Central memory CD8-positive, alpha-beta T cell (primary cell): ENCODE data around the gene ABCB8.
"Not testable (repeated sequence)": the region's sequence is repeated elsewhere in the genome, so short reads cannot be mapped to it uniquely, and the experiment has no call there.

Experiments used
- ATAC-seq: fragments of 150-1000 bp; cut with Tn5 transposase; replicated peaks from 2 replicates; pipeline ENCODE4 v1.10.0; 2022; ENCODE audit warnings: mild to moderate bottlenecking, moderate FRiP score, moderate number of reproducible peaks; ENCODE audit not compliant: poor library complexity, severe bottlenecking; ENCODE audit errors: extremely low read depth
- DNase-seq, 2 donors: peaks; one replicate each; pipeline ENCODE4 v3.0.0; 2021; ENCODE audit warnings: low spot score in 2 of 2
- H3K27ac Mint-ChIP-seq: one replicate; pipeline ENCODE4 v1.8.0; 2022; ENCODE audit warnings: low read depth, mild to moderate bottlenecking, moderate library complexity, mixed read lengths
- H3K27me3 Mint-ChIP-seq: one replicate; pipeline ENCODE4 v1.8.0; 2022; ENCODE audit warnings: mixed read lengths
- H3K36me3 Mint-ChIP-seq: one replicate; pipeline ENCODE4 v1.8.0; 2022; ENCODE audit warnings: mild to moderate bottlenecking, moderate library complexity, mixed read lengths; ENCODE audit not compliant: insufficient read depth
- H3K4me1 Mint-ChIP-seq: one replicate; pipeline ENCODE4 v1.8.0; 2022; ENCODE audit warnings: mixed read lengths
- H3K4me3 Mint-ChIP-seq: one replicate; pipeline ENCODE4 v1.8.0; 2022; ENCODE audit warnings: mild to moderate bottlenecking, moderate library complexity, mixed read lengths
- H3K9me3 Mint-ChIP-seq: one replicate; pipeline ENCODE4 v1.8.0; 2022; ENCODE audit warnings: mixed read lengths

The ABCB8 gene

DNA sequence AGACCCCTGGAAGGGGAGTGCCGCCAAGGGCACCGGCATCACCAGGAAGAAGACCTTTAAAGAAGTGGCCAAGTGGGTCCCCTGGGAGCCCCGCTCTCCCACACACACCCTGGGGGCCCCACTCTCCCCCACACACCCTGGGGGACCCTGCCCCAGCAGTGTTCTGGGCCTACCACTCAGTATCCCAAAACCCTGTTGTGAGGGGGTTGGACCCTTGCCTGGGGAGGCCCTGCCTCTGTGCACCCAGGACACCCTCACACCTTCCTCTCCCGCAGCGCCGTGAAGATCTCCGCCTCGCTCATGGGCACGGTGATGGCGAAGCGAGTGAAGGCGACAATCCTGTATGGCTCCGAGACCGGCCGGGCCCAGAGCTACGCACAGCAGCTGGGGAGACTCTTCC lies 26.7 kb upstream of the ABCB8 start:
- H3K27ac Mint-ChIP-seq: no peak overlapping the region
- peaks cover 23% of the 10 kb centered on the region for H3K4me1 Mint-ChIP-seq
- H3K4me3 Mint-ChIP-seq: no peak overlapping the region
- peaks cover 9% of the 10 kb centered on the region for H3K27me3 Mint-ChIP-seq
- H3K36me3 Mint-ChIP-seq: peaks cover 7% of the 10 kb centered on the region
- DNase-seq: no peak
- no peak for ATAC-seq
- no peaks in the 10 kb centered on the region for H3K9me3 Mint-ChIP-seq

DNA sequence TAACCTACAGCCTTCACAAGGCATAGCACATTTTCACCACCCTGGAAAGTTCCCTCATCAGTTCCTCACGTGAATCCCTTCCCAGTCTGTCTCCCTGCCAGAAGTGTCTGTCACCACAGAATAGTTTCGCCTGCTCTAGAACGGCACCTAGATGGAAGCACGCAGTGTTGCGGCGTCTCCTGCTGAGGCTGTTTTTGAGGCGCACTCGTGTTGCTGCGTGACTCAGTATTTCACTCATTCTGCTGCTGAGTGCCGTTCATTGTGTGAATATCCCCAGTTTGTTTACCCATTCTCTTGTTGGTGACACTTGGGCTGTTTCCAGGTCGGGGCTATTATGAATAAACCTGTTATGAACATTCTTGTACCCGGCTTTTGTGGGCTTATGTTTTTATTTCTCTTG lies 24.7 kb upstream of the ABCB8 start:
- Mint-ChIP-seq H3K27me3 (no peaks in the 10 kb centered on the region), H3K36me3 (peaks cover 7% of the 10 kb centered on the region), H3K9me3 (no peaks in the 10 kb centered on the region), H3K27ac (no peak overlapping the region), H3K4me1 (peaks cover 28% of the 10 kb centered on the region), H3K4me3 (no peak overlapping the region)
- DNase-seq (no peak), ATAC-seq (no peak)

DNA sequence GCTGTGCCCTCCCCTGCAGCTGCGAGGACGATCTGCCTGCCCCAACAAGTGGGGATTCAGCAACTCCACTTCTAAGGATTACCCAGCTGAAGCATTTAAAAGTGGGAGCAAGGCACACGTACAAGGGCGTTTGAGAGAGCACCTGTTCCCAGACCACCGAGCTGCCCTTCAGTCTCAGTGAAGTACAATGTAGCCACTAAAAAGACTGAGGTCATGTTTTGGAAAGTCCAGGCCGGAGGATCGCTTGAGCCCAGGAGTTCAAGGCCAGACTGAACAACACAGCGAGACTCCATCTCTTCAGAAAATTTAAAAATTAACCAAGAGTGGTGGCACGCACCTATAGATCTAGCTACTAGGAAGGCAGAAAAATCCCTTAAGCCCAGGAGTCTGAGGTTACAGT lies 22.7 kb upstream of the ABCB8 start:
- peaks cover 28% of the 10 kb centered on the region for H3K4me1 Mint-ChIP-seq
- DNase-seq (no peak), ATAC-seq (no peak)
- H3K4me3 Mint-ChIP-seq: peak overlapping the region; percentile 20
- no peak overlapping the region for H3K27ac Mint-ChIP-seq
- H3K27me3 Mint-ChIP-seq: no peaks in the 10 kb centered on the region
- H3K9me3 Mint-ChIP-seq: no peaks in the 10 kb centered on the region
- H3K36me3 Mint-ChIP-seq: peaks cover 3% of the 10 kb centered on the region

DNA sequence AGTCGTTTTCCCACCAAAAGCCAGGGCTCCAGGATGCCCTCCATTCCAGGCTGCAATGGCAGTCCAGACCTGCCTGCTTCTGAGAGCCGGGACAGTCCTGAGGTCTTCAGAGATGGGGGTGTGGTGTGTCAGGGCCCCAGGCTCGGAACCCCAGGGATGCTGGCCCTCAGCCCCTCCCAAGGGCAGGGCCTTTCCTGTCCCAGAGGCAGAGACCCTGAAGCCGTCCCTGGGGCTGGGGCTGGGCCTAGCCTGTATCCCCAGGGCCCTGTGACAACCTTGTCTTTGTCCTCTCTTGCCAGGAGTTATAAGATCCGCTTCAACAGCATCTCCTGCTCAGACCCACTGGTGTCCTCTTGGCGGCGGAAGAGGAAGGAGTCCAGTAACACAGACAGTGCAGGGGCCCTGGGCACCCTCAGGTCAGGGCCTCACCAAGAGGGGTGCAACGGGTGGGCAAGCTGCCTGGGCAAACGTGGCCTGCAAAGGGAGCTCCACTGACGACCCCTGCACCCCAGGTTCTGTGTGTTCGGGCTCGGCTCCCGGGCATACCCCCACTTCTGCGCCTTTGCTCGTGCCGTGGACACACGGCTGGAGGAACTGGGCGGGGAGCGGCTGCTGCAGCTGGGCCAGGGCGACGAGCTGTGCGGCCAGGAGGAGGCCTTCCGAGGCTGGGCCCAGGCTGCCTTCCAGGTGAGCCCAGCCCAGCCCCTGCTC lies 21.5 kb upstream of the ABCB8 start:
- peaks cover 32% of the 10 kb centered on the region for H3K4me1 Mint-ChIP-seq
- H3K27me3 Mint-ChIP-seq: no peaks in the 10 kb centered on the region
- H3K9me3 Mint-ChIP-seq: no peaks in the 10 kb centered on the region
- H3K27ac Mint-ChIP-seq: no peak overlapping the region
- no peak for DNase-seq
- ATAC-seq: no peak
- peak overlapping the region; percentile 76 for H3K4me3 Mint-ChIP-seq
- peaks cover 3% of the 10 kb centered on the region for H3K36me3 Mint-ChIP-seq

DNA sequence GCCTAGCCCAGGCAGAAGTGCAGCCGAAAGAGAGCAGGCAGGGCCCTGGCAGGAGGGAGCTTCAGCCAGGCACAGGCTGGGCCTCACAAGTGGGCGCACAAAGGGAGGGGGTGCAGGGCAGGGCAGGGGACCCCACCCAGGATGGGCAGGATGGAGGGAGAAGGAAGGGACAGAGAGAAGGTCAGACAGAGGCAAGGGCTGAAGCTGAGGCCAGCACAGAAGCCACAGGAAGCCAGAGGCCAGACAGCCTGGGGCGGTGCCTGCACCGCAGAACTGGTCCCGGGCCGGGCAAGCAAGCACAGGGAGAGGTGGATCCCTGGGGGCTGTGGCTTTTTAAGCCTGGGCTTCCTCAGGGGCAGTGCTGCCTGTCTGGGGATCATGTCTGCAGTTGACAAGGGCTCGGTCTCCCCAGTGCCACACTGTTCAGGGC lies 20.8 kb upstream of the ABCB8 start:
- ATAC-seq (no peak), DNase-seq (no peak)
- Mint-ChIP-seq H3K27ac (peak overlapping the region; percentile 72), H3K4me3 (peak overlapping the region; percentile 76), H3K4me1 (peaks cover 39% of the 10 kb centered on the region), H3K36me3 (peaks cover 3% of the 10 kb centered on the region), H3K27me3 (no peaks in the 10 kb centered on the region), H3K9me3 (no peaks in the 10 kb centered on the region)

DNA sequence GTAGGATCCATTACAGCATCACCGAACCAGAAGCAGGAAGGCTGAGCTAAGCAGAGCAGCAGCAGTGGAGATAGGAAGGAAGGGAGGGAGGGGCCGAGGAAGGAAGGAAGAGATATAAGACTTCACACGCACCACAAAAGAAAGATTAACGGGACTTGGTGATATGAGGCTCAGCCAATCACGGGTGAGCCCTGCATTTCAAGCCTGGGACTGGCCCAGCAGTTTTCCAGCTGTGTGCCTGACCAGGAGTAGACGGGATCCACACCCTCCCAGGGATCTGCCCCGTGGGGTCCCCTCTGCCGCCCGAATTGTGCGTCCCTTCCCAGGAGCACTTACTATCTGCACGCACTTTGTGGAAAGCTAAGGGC lies 20.1 kb upstream of the ABCB8 start:
- H3K4me3 Mint-ChIP-seq: peak overlapping the region; percentile 76
- peak overlapping the region; percentile 72 for H3K27ac Mint-ChIP-seq
- H3K4me1 Mint-ChIP-seq: peaks cover 44% of the 10 kb centered on the region
- H3K36me3 Mint-ChIP-seq: peaks cover 9% of the 10 kb centered on the region
- no peaks in the 10 kb centered on the region for H3K27me3 Mint-ChIP-seq
- ATAC-seq: peak; percentile 54
- H3K9me3 Mint-ChIP-seq: no peaks in the 10 kb centered on the region
- DNase-seq: no peak

DNA sequence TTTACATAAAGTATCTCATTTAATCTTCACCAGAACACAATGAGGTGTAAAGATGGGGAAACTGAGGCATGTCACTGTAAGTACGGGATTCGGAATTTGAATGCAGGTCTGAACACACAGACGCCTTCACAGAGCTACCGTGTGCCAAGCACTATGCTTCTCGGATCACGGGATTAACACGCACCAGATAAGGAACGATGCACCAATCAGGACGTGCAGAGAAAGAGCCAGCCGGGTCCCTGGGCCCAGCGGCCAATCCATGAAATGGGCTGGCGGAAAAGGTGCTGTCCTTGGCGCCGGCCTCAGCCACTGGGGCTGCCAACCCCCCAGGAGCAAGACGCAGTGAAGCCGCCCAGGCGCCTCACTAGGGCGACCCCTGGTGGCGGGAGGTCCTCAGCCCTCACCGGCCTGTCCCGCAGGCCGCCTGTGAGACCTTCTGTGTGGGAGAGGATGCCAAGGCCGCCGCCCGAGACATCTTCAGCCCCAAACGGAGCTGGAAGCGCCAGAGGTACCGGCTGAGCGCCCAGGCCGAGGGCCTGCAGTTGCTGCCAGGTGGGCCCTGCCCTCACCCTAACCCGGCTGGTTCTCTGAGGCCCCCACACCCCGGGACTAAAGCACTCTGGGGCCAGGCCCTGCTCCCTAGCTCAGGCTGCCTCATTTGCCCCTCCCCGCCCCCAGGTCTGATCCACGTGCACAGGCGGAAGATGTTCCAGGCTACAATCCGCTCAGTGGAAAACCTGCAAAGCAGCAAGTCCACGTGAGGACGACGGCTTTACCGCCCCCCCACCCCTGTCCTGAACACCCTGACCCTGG lies 19.5 kb upstream of the ABCB8 start:
- Mint-ChIP-seq H3K36me3 (peaks cover 13% of the 10 kb centered on the region), H3K27me3 (no peaks in the 10 kb centered on the region), H3K4me3 (peak overlapping the region; percentile 76), H3K4me1 (peaks cover 46% of the 10 kb centered on the region), H3K9me3 (no peaks in the 10 kb centered on the region), H3K27ac (peak overlapping the region; percentile 72)
- DNase-seq (peak; percentile 77 to 80), ATAC-seq (peak; percentile 64)

DNA sequence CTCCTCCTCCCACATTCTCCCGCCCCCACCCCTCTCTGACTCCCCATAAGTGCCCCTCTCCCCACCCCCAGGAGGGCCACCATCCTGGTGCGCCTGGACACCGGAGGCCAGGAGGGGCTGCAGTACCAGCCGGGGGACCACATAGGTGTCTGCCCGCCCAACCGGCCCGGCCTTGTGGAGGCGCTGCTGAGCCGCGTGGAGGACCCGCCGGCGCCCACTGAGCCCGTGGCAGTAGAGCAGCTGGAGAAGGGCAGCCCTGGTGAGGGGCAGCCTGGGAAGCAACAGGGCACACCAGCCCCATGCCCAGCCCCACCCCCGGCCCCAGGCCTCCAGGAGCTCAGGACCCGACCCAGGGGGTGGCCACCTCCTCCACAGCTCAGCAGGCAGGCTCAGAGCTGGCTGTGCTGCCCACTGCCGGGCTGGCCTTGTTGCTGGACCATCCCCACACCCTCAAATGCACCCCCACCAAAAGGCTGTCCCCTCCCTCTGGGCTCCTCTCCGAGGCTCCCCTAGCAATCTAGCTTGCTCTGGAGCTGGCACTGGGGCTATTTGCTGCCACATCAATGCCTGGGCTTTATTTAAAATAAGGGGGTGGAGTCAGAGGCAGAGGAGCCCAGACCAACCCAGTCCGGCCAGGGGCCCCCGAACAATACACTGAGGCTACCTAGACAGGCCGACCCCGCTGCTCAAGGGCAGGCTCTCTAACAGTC lies 18.8 kb upstream of the ABCB8 start:
- Mint-ChIP-seq H3K4me1 (peaks cover 53% of the 10 kb centered on the region), H3K4me3 (peak overlapping the region; percentile 76), H3K9me3 (no peaks in the 10 kb centered on the region), H3K27me3 (no peaks in the 10 kb centered on the region), H3K27ac (peak overlapping the region; percentile 55), H3K36me3 (peaks cover 21% of the 10 kb centered on the region)
- no peak for DNase-seq
- ATAC-seq: no peak

DNA sequence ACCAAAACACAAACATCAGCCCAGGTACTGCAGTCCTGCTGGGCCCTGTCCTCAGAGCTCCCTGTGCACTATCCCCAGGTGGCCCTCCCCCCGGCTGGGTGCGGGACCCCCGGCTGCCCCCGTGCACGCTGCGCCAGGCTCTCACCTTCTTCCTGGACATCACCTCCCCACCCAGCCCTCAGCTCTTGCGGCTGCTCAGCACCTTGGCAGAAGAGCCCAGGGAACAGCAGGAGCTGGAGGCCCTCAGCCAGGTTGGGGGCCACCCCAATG lies 18.3 kb upstream of the ABCB8 start:
- peaks cover 23% of the 10 kb centered on the region for H3K36me3 Mint-ChIP-seq
- no peaks in the 10 kb centered on the region for H3K9me3 Mint-ChIP-seq
- peaks cover 57% of the 10 kb centered on the region for H3K4me1 Mint-ChIP-seq
- H3K4me3 Mint-ChIP-seq: no peak overlapping the region
- H3K27ac Mint-ChIP-seq: peak overlapping the region; percentile 55
- DNase-seq (no peak), ATAC-seq (no peak)
- H3K27me3 Mint-ChIP-seq: no peaks in the 10 kb centered on the region

DNA sequence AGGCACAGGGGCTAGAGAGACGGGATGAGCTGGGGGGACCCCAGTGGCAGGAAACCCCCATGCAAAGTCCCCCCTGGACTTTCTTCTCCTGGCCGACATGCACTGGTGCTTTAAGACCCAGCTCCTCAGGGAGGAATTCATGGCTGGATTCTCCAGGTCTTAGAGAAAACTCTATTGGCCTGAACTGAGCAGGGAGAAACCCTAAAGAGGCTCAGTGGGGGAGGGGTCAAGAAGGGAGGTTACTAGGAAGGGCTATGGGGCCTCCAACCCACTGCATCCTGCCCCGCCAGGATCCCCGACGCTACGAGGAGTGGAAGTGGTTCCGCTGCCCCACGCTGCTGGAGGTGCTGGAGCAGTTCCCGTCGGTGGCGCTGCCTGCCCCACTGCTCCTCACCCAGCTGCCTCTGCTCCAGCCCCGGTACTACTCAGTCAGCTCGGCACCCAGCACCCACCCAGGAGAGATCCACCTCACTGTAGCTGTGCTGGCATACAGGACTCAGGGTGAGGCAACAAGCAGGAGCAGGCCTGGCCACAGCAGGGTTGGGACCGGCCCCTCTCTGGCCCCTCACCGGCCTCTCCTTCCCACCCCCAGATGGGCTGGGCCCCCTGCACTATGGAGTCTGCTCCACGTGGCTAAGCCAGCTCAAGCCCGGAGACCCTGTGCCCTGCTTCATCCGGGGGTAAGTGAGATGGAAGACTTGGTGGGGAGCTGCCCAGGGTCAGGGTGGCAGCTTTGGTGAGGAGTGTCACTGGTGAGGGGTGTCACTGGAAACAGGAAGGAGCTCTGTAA lies 17.7 kb upstream of the ABCB8 start:
- peaks cover 63% of the 10 kb centered on the region for H3K4me1 Mint-ChIP-seq
- H3K4me3 Mint-ChIP-seq: peak overlapping the region; percentile 58
- H3K9me3 Mint-ChIP-seq: no peaks in the 10 kb centered on the region
- no peaks in the 10 kb centered on the region for H3K27me3 Mint-ChIP-seq
- ATAC-seq (no peak), DNase-seq (no peak)
- H3K27ac Mint-ChIP-seq: peak overlapping the region; percentile 55
- peaks cover 24% of the 10 kb centered on the region for H3K36me3 Mint-ChIP-seq

DNA sequence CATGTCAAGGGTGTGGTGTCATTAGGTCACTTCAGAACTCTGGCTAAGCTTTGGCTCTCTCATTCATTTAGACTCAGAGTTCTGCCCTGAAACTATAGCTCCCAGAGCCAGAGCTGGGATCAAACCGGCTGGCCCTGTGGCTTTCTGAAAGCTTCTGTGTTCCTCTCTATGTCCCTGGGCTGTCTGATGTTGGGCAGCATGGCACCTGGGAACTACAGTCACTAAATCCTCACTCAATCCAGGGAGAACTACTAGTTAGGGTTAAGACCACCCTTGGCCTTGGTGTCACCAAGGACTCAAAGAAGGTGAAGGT lies 17.2 kb upstream of the ABCB8 start:
- ATAC-seq (no peak), DNase-seq (no peak)
- H3K27me3 Mint-ChIP-seq: no peaks in the 10 kb centered on the region
- peaks cover 25% of the 10 kb centered on the region for H3K36me3 Mint-ChIP-seq
- H3K27ac Mint-ChIP-seq: peak overlapping the region; percentile 55
- no peaks in the 10 kb centered on the region for H3K9me3 Mint-ChIP-seq
- H3K4me1 Mint-ChIP-seq: peaks cover 65% of the 10 kb centered on the region
- H3K4me3 Mint-ChIP-seq: peak overlapping the region; percentile 58

DNA sequence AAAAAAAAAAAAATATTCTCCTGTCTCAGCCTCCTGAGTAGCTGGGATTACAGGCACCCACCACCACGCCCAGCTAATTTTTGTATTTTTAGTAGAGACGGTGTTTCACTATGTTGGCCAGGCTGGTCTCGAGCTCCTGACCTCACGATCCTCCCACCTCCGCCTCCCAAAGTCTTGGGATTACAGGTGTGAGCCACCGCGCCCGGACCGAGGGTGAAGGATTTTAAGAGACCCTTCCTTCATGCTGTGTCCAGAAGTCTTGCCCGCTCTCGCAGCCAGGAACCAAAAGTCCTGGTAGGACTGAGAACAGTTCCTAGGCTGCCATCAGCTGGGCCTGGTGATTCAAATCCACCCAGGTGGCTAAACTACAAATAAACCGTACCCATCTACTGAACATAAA lies 16.6 kb upstream of the ABCB8 start:
- peaks cover 25% of the 10 kb centered on the region for H3K36me3 Mint-ChIP-seq
- peak overlapping the region; percentile 87 for H3K27ac Mint-ChIP-seq
- H3K27me3 Mint-ChIP-seq, H3K9me3 Mint-ChIP-seq, DNase-seq, ATAC-seq: not testable (repeated sequence)
- peaks cover 65% of the 10 kb centered on the region for H3K4me1 Mint-ChIP-seq
- H3K4me3 Mint-ChIP-seq: peak overlapping the region; percentile 43
